ENCODE measurements around the gene TGFBR2. TPM values are rescaled to one million over a fixed set of nuclear protein-coding genes. Genes with fewer than 3 reads are reported as not detected.

TGFBR2 gene
- polyA plus RNA-seq, 3 donors = 46.6 to 60.3 (median 57.0) TPM

DNA sequence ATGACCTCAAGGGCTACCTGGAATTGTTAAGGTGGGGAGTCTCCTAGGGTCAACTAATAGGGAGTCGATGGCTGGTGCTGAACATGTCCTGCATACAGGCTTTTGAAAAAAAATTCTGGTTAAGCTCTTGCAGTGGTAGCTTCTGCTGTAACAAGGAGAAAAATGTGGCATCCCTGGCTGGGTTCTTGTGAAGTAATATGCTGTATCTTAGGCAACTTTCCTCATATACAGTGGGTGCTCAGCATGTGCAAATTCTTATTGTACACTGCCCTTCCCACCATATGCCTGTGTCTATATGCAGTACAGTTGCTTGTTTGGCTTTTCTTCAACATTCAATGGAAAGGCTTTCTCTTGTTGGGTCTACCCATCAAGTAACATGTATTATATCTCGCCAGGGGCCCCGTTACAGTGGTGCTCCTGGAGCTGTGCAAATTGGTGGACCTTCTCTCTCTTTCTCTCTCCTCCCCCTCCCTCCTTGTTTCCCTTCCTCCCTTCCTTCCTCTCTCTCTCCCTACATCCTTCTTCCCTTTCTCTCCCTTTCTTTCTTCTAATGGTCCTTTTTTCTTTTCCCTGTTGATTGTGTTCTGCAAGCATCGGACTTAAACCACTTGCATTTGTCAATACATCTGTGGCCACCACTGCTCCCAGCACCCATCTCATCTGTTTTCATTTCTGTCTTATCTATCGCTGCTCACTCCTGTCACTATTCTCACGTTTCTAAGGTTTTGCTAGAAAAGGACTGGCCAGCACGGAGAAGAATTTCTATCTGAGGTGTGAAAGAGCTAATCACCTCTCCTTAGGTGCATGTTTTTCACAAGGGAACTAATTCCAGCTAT, 35.2 kb downstream of the TGFBR2 start:
- Mint-ChIP-seq H3K4me3 (peak overlapping the region in 1 of 2 donors; percentile 50), H3K36me3 (peaks cover 43 to 45% of the 10 kb centered on the region in 2 donors), H3K27ac (peak overlapping the region in 6 of 7 donors; percentile 40 to 91 (median 83)), H3K9me3 (peaks cover 0 to 2% (median 0%) of the 10 kb centered on the region in 7 donors), H3K27me3 (ENCODE audit: low read depth in 3 of 3) (no peaks in the 10 kb centered on the region), H3K4me1 (peaks cover 88% of the 10 kb centered on the region)
- Histone ChIP-seq H2AFZ (ENCODE audit: insufficient read depth, low read depth, low read length, poor library complexity, severe bottlenecking) (no peak overlapping the region), H3K27ac (ENCODE audit: low read depth in 1 of 2, low read length in 2 of 2) (peak overlapping the region in 1 of 2 donors; percentile 89), H3K4me1 (ENCODE audit: control insufficient read depth in 1 of 2, insufficient read depth in 2 of 2, low read length in 2 of 2) (peaks cover 77 to 82% of the 10 kb centered on the region in 2 donors), H3K79me2 (ENCODE audit: insufficient read depth, low read length) (peaks cover 95% of the 10 kb centered on the region), H3K9ac (ENCODE audit: insufficient read depth, low read length, poor library complexity, severe bottlenecking) (peak overlapping the region; percentile 16), H4K20me1 (ENCODE audit: insufficient read depth, low read length) (peaks cover 78% of the 10 kb centered on the region), H3K36me3 (replicated peaks in 1 of 2; ENCODE audit: control insufficient read depth in 1 of 2, insufficient read depth in 2 of 2, low read length in 2 of 2) (peaks cover 3 to 23% of the 10 kb centered on the region in 2 donors), H3K9me3 (replicated peaks in 1 of 2; ENCODE audit: control insufficient read depth in 1 of 2, insufficient read depth in 1 of 2, low read length in 2 of 2) (no peaks in the 10 kb centered on the region), H3K27me3 (ENCODE audit: control insufficient read depth in 2 of 2, insufficient read depth in 2 of 2, low read length in 2 of 2) (no peaks in the 10 kb centered on the region), H3K4me2 (replicated peaks; ENCODE audit: extremely low read depth, low read length, poor library complexity, severe bottlenecking) (peak overlapping the region; percentile 63), H3K4me3 (replicated peaks in 1 of 3; ENCODE audit: low read depth in 2 of 3, low read length in 3 of 3) (peak overlapping the region in 1 of 3 experiments; percentile 44)
- 69% methylated on average over 4 of the region's 7 CpGs for WGBS (ENCODE audit: insufficient coverage)
- intact Hi-C loops (cut with micrococcal nuclease) = loop anchor here (5.0 to 10.0 kb wide), 2 partner anchors 34 to 903 kb away; partner anchors contain the start of gene TGFBR2 (in 1 of the 2)
- no peak for DNase-seq
- TF ChIP-seq, protein P1, sequence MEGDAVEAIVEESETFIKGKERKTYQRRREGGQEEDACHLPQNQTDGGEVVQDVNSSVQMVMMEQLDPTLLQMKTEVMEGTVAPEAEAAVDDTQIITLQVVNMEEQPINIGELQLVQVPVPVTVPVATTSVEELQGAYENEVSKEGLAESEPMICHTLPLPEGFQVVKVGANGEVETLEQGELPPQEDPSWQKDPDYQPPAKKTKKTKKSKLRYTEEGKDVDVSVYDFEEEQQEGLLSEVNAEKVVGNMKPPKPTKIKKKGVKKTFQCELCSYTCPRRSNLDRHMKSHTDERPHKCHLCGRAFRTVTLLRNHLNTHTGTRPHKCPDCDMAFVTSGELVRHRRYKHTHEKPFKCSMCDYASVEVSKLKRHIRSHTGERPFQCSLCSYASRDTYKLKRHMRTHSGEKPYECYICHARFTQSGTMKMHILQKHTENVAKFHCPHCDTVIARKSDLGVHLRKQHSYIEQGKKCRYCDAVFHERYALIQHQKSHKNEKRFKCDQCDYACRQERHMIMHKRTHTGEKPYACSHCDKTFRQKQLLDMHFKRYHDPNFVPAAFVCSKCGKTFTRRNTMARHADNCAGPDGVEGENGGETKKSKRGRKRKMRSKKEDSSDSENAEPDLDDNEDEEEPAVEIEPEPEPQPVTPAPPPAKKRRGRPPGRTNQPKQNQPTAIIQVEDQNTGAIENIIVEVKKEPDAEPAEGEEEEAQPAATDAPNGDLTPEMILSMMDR (IDR thresholded peaks at IDR 0.05) = no peak

GRCh38 chr3:30642849-30643361, 36.5 kb downstream of the TGFBR2 start:
- H3K4me2 ChIP-seq (replicated peaks; ENCODE audit: extremely low read depth, low read length, poor library complexity, severe bottlenecking) = peak overlapping the region; percentile 63
- H2AFZ ChIP-seq (ENCODE audit: insufficient read depth, low read depth, low read length, poor library complexity, severe bottlenecking) = no peak overlapping the region
- peak overlapping the region in 6 of 7 donors; percentile 56 to 90 (median 80) for H3K27ac Mint-ChIP-seq
- no peaks in the 10 kb centered on the region for H3K27me3 Mint-ChIP-seq (ENCODE audit: low read depth in 3 of 3)
- DNase-seq = peak in 1 of 3 donors; percentile 51
- WGBS (ENCODE audit: insufficient coverage) = no CpG with 5 or more reads among the region's 4 CpGs
- peaks cover 94% of the 10 kb centered on the region for H3K79me2 ChIP-seq (ENCODE audit: insufficient read depth, low read length)
- peaks cover 89 to 94% of the 10 kb centered on the region in 2 donors for H3K4me1 ChIP-seq (ENCODE audit: control insufficient read depth in 1 of 2, insufficient read depth in 2 of 2, low read length in 2 of 2)
- H3K9me3 Mint-ChIP-seq = peaks cover 0 to 2% (median 0%) of the 10 kb centered on the region in 7 donors
- H4K20me1 ChIP-seq (ENCODE audit: insufficient read depth, low read length) = peaks cover 71% of the 10 kb centered on the region
- H3K36me3 ChIP-seq (replicated peaks in 1 of 2; ENCODE audit: control insufficient read depth in 1 of 2, insufficient read depth in 2 of 2, low read length in 2 of 2) = peaks cover 5 to 26% of the 10 kb centered on the region in 2 donors
- peaks cover 45 to 49% of the 10 kb centered on the region in 2 donors for H3K36me3 Mint-ChIP-seq
- no peaks in the 10 kb centered on the region for H3K27me3 ChIP-seq (ENCODE audit: control insufficient read depth in 2 of 2, insufficient read depth in 2 of 2, low read length in 2 of 2)
- H3K4me3 Mint-ChIP-seq = peak overlapping the region in 1 of 2 donors; percentile 11
- peak overlapping the region; percentile 16 for H3K9ac ChIP-seq (ENCODE audit: insufficient read depth, low read length, poor library complexity, severe bottlenecking)
- H3K4me3 ChIP-seq (replicated peaks in 1 of 3; ENCODE audit: low read depth in 2 of 3, low read length in 3 of 3) = peak overlapping the region in 1 of 3 experiments; percentile 44
- H3K9me3 ChIP-seq (replicated peaks in 1 of 2; ENCODE audit: control insufficient read depth in 1 of 2, insufficient read depth in 1 of 2, low read length in 2 of 2) = no peaks in the 10 kb centered on the region
- H3K4me1 Mint-ChIP-seq = peaks cover 92% of the 10 kb centered on the region
- TF ChIP-seq, protein P1 (IDR thresholded peaks at IDR 0.05) = no peak
- intact Hi-C loops (cut with micrococcal nuclease) = loop anchor here (5.0 to 10.0 kb wide), 2 partner anchors 36 to 902 kb away; partner anchors contain the start of gene TGFBR2 (in 1 of the 2)
- peak overlapping the region; percentile 34 to 89 for H3K27ac ChIP-seq (ENCODE audit: low read depth in 1 of 2, low read length in 2 of 2)

Data from CD14-positive monocyte (primary cell).